Esophagus squamous epithelium (tissue), 5 donors: ENCODE results near the gene CDC42BPB. TPM values are rescaled to one million over a fixed set of nuclear protein-coding genes. Genes with fewer than 3 reads are reported as not detected.

Experiments used
- DNase-seq: peaks from one replicate; lab custom pipeline; 2025; lab: John Stamatoyannopoulos, UW
- H3K27ac ChIP-seq, 4 donors: fragments of 200-600 bp; sonication (generic); one replicate each; pipeline ENCODE4 v1.5.1; 2016 to 2019; ENCODE audit warnings: mild to moderate bottlenecking in 1 of 4
- H3K27me3 ChIP-seq, 4 donors: fragments of 200-600 bp; sonication (generic); 1 replicate in 3 of 4; 2 replicates in 1 of 4; pipeline versions ENCODE4 v1.5.1 to v1.6.0; 2017 to 2021; ENCODE audit warnings: antibody characterized with exemption in 1 of 4
- H3K36me3 ChIP-seq, 3 donors: fragments of 200-600 bp; sonication (generic); one replicate each; pipeline ENCODE4 v1.5.1; 2016 to 2019
- H3K4me1 ChIP-seq, 3 donors: fragments of 200-600 bp; sonication (generic); one replicate each; pipeline ENCODE4 v1.5.1; 2017 to 2019
- H3K4me3 ChIP-seq, 4 donors: fragments of 200-600 bp; sonication (generic); 1 replicate in 3 of 4; 2 replicates in 1 of 4; pipeline ENCODE4 v1.5.1; 2016 to 2019; ENCODE audit warnings: mild to moderate bottlenecking in 2 of 4, moderate library complexity in 1 of 4
- H3K9me3 ChIP-seq, 3 donors: fragments of 200-600 bp; sonication (generic); one replicate each; pipeline ENCODE4 v1.5.1; 2016 to 2019
- CTCF ChIP-seq, 6 experiments: fragments of 450-650 bp in 4 of 6; fragments of 200-600 bp in 2 of 6; sonication (generic) in 2 of 6; IDR thresholded peaks; one replicate each; pipeline ENCODE4 v1.5.1; 2016 to 2019; ENCODE audit warnings: antibody characterized with exemption in 6 of 6, mild to moderate bottlenecking in 4 of 6, moderate library complexity in 4 of 6
- POLR2A ChIP-seq, 4 donors: fragments of 450-650 bp; IDR thresholded peaks; one replicate each; pipeline ENCODE4 v1.6.1; 2017; ENCODE audit warnings: antibody characterized with exemption in 4 of 4, mild to moderate bottlenecking in 4 of 4, moderate library complexity in 3 of 4
- WGBS, 2 donors: methylation state at CpG; one replicate each; pipeline ENCODE4 v1.1.5; 2018; 5-methylcytosine and 5-hydroxymethylcytosine counted together
- intact Hi-C: fragments of 100-400 bp; cut with DNase I; formaldehyde crosslinking; loops from one replicate; pipeline ENCODE4 v1.15.0; 2022
- total RNA-seq, 4 donors: library from RNA; depleted of rRNA; stranded (reverse); fragments of >200 nt; gene quantifications; one replicate each; pipeline ENCODE4 v1.1.0, GENCODE V29; 2016
- donor health status: DM: yes; HTN: yes; CAD: no.

Gene CDC42BPB
- total RNA-seq, 4 donors from 2014 or later: 43.7 to 98.2 (median 81.2) TPM

GRCh38 chr14:103104389-103104653 lies 47.0 kb upstream of the CDC42BPB start:
- Histone ChIP-seq H3K36me3 (no peaks in the 10 kb centered on the region), H3K4me1 (peaks cover 32 to 51% (median 46%) of the 10 kb centered on the region in 3 donors), H3K9me3 (no peaks in the 10 kb centered on the region), H3K27ac (no peak overlapping the region), H3K27me3 (peaks cover 5 to 62% (median 11%) of the 10 kb centered on the region in 4 donors), H3K4me3 (peak overlapping the region in 2 of 4 donors; percentile 26 to 58)
- TF ChIP-seq CTCF (IDR thresholded peaks at IDR 0.05) (no peak), POLR2A (IDR thresholded peaks at IDR 0.05) (no peak)
- no peak for DNase-seq
- intact Hi-C loops: loop anchor here (5.0 to 10.0 kb wide), 2 partner anchors 80 to 188 kb away; no protein-coding TSS in a partner anchor
- 15 to 20% methylated on average over 6 to 7 of the region's 20 CpGs for WGBS, 2 donors

- Histone ChIP-seq H3K9me3 (no peaks in the 10 kb centered on the region), H3K27ac (peak overlapping the region in 1 of 4 donors; percentile 34), H3K4me1 (peaks cover 32 to 55% (median 49%) of the 10 kb centered on the region in 3 donors), H3K4me3 (peak overlapping the region in 2 of 4 donors; percentile 26 to 58), H3K36me3 (no peaks in the 10 kb centered on the region), H3K27me3 (peaks cover 5 to 68% (median 11%) of the 10 kb centered on the region in 4 donors)
- no peak for DNase-seq
- TF ChIP-seq CTCF (IDR thresholded peaks at IDR 0.05) (peak in 4 of 6 experiments; percentile 8 to 46 (median 22)), POLR2A (IDR thresholded peaks at IDR 0.05) (peak in 1 of 4 donors; percentile 17)
- intact Hi-C loops: loop anchor here (5.0 to 10.0 kb wide), 2 partner anchors 81 to 189 kb away; no protein-coding TSS in a partner anchor
- WGBS, 2 donors: 9 to 14% methylated on average over 7 to 22 of the region's 68 CpGs
Measured at GRCh38 chr14:103103461-103104388, 46.4 kb upstream of the CDC42BPB start.

- no peak for TF ChIP-seq CTCF (IDR thresholded peaks at IDR 0.05)
- no peak for TF ChIP-seq POLR2A (IDR thresholded peaks at IDR 0.05)
- no peaks in the 10 kb centered on the region for H3K36me3 ChIP-seq
- H3K27me3 ChIP-seq: peaks cover 5 to 76% (median 11%) of the 10 kb centered on the region in 4 donors
- intact Hi-C loops: loop anchor here (5.0 to 10.0 kb wide), 2 partner anchors 82 to 190 kb away; no protein-coding TSS in a partner anchor
- peak overlapping the region in 2 of 4 donors; percentile 13 to 37 for H3K4me3 ChIP-seq
- H3K9me3 ChIP-seq: no peaks in the 10 kb centered on the region
- H3K4me1 ChIP-seq: peaks cover 31 to 53% (median 45%) of the 10 kb centered on the region in 3 donors
- DNase-seq: no peak
- H3K27ac ChIP-seq: no peak overlapping the region
- 39% methylated on average over 7 of the region's 39 CpGs; no CpG with 5 or more reads in 1 of the 2 donors for WGBS, 2 donors
Measured at GRCh38 chr14:103102689-103103260, 45.4 kb upstream of the CDC42BPB start.

GRCh38 chr14:103101963-103102688 lies 44.8 kb upstream of the CDC42BPB start:
- Histone ChIP-seq H3K36me3 (no peaks in the 10 kb centered on the region), H3K4me1 (peaks cover 31 to 53% (median 45%) of the 10 kb centered on the region in 3 donors), H3K9me3 (no peaks in the 10 kb centered on the region), H3K27ac (no peak overlapping the region), H3K4me3 (peak overlapping the region in 2 of 4 donors; percentile 13 to 37), H3K27me3 (peaks cover 5 to 79% (median 11%) of the 10 kb centered on the region in 4 donors)
- TF ChIP-seq POLR2A (IDR thresholded peaks at IDR 0.05): no peak
- no peak for TF ChIP-seq CTCF (IDR thresholded peaks at IDR 0.05)
- no peak for DNase-seq
- intact Hi-C loops: loop anchor here (5.0 to 10.0 kb wide), 2 partner anchors 83 to 190 kb away; no protein-coding TSS in a partner anchor
- WGBS, 2 donors: 85% methylated on average over 10 of the region's 85 CpGs; no CpG with 5 or more reads in 1 of the 2 donors
